ENCODE results near the gene WDFY1. TPM values are rescaled to one million over a fixed set of nuclear protein-coding genes. Genes with fewer than 3 reads are reported as not detected.

WDFY1 gene
- total RNA-seq, 2 experiments from 2014 or later: 41.1 to 41.5 TPM

- ChIA-PET CTCF (interaction anchor here (1.2 to 3.2 kb wide), 3 partner anchors 8 to 13 kb away, joined by 3 to 9 read pairs (median 7); no protein-coding TSS in a partner anchor), POLR2A (no interaction called here)
- DNase-seq: no peak
- H3K36me3 Mint-ChIP-seq (ENCODE audit: low read depth): peaks cover 6% of the 10 kb centered on the region
- H3K9me3 Mint-ChIP-seq: no peaks in the 10 kb centered on the region
- TF ChIP-seq CTCF (IDR thresholded peaks at IDR 0.05): no peak
- no peak for ATAC-seq (ENCODE audit: poor library complexity)
- Histone ChIP-seq H3K27me3 (ENCODE audit: control insufficient read depth in 1 of 2, insufficient read depth in 2 of 2, low read length in 2 of 2) (no peaks in the 10 kb centered on the region), H3K36me3 (ENCODE audit: insufficient read depth, low read length) (no peaks in the 10 kb centered on the region), H3K4me3 (ENCODE audit: low read length) (no peak overlapping the region), H3K27ac (ENCODE audit: low read depth in 1 of 2, low read length in 2 of 2) (no peak overlapping the region), H3K4me1 (ENCODE audit: insufficient read depth, low read length) (no peaks in the 10 kb centered on the region), H3K9me3 (ENCODE audit: control insufficient read depth in 1 of 2, insufficient read depth in 1 of 2, low read length in 2 of 2) (no peaks in the 10 kb centered on the region)
- H3K27me3 Mint-ChIP-seq: no peaks in the 10 kb centered on the region
- H3K4me3 Mint-ChIP-seq: no peak overlapping the region
- H3K4me1 Mint-ChIP-seq (ENCODE audit: low read depth): no peaks in the 10 kb centered on the region
- no peak overlapping the region for H3K27ac Mint-ChIP-seq
- intact Hi-C loops (cut with DNase I, micrococcal nuclease): no loop called here
These were observed 35.2 kb upstream of the WDFY1 start for GRCh38 chr2:223980397-223980735.

DNA sequence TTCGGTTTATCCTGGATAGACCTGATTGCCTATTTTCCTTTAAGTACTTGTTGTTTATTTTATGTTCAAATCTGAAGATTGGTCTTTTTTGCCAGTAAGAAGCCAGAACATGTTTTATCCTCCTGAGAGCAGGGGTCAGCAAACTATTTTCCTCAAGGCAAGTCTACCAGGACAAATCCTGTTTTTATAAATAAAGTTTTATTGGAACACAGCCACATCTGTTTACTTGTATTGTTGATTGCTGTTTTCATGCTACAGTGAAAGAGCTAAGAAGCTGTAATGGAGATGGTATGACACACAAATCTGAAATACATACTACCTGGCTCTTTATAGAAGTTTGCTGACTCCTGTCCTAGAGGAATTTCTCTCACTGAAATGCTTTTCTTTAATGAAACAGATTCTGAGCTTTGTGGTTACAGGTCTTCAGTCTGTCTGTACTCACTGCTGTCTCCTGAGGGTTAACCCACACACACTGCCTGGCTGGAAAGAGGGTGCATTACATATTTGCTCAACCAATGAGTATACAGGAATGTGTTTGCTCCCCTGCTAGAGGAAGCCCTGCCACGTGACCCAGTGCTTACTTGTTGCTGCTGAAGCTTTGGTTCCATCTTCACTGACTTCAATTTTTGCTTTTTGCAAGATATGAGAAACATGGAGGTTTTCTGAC, 34.7 kb upstream of the WDFY1 start:
- intact Hi-C loops (cut with DNase I, micrococcal nuclease): loop anchor here in 1 of 2 experiments (10.0 kb wide), 1 partner anchor 795 kb away; no protein-coding TSS in a partner anchor
- Mint-ChIP-seq H3K27me3 (no peaks in the 10 kb centered on the region), H3K9me3 (no peaks in the 10 kb centered on the region), H3K4me1 (ENCODE audit: low read depth) (no peaks in the 10 kb centered on the region), H3K36me3 (ENCODE audit: low read depth) (peaks cover 6% of the 10 kb centered on the region), H3K27ac (no peak overlapping the region), H3K4me3 (no peak overlapping the region)
- Histone ChIP-seq H3K27ac (ENCODE audit: low read depth in 1 of 2, low read length in 2 of 2) (no peak overlapping the region), H3K9me3 (ENCODE audit: control insufficient read depth in 1 of 2, insufficient read depth in 1 of 2, low read length in 2 of 2) (no peaks in the 10 kb centered on the region), H3K27me3 (ENCODE audit: control insufficient read depth in 1 of 2, insufficient read depth in 2 of 2, low read length in 2 of 2) (no peaks in the 10 kb centered on the region), H3K4me1 (ENCODE audit: insufficient read depth, low read length) (no peaks in the 10 kb centered on the region), H3K4me3 (ENCODE audit: low read length) (no peak overlapping the region), H3K36me3 (ENCODE audit: insufficient read depth, low read length) (no peaks in the 10 kb centered on the region)
- DNase-seq: no peak
- TF ChIP-seq CTCF (IDR thresholded peaks at IDR 0.05): no peak
- POLR2A ChIA-PET: no interaction called here
- CTCF ChIA-PET: interaction anchor here (1.9 to 3.2 kb wide), 2 partner anchors 10 to 14 kb away, joined by 7 to 9 read pairs; no protein-coding TSS in a partner anchor
- ATAC-seq (ENCODE audit: poor library complexity): no peak

GRCh38 chr2:223978451-223978850, 33.3 kb upstream of the WDFY1 start:
- ATAC-seq (ENCODE audit: poor library complexity) (no peak), DNase-seq (no peak)
- no peaks in the 10 kb centered on the region for H3K27me3 ChIP-seq (ENCODE audit: control insufficient read depth in 1 of 2, insufficient read depth in 2 of 2, low read length in 2 of 2)
- no peaks in the 10 kb centered on the region for H3K4me1 Mint-ChIP-seq (ENCODE audit: low read depth)
- ChIA-PET POLR2A (no interaction called here), CTCF (interaction anchor here (0.7 kb wide), 1 partner anchor 8 kb away, joined by 3 read pairs; no protein-coding TSS in a partner anchor)
- no peaks in the 10 kb centered on the region for H3K9me3 ChIP-seq (ENCODE audit: control insufficient read depth in 1 of 2, insufficient read depth in 1 of 2, low read length in 2 of 2)
- no peaks in the 10 kb centered on the region for H3K27me3 Mint-ChIP-seq
- H3K9me3 Mint-ChIP-seq: no peaks in the 10 kb centered on the region
- no peak overlapping the region for H3K4me3 ChIP-seq (ENCODE audit: low read length)
- no peak for TF ChIP-seq CTCF (IDR thresholded peaks at IDR 0.05)
- H3K36me3 ChIP-seq (ENCODE audit: insufficient read depth, low read length): no peaks in the 10 kb centered on the region
- no peak overlapping the region for H3K27ac ChIP-seq (ENCODE audit: low read depth in 1 of 2, low read length in 2 of 2)
- H3K27ac Mint-ChIP-seq: no peak overlapping the region
- no peak overlapping the region for H3K4me3 Mint-ChIP-seq
- intact Hi-C loops (cut with DNase I, micrococcal nuclease): loop anchor here in 1 of 2 experiments (10.0 kb wide), 1 partner anchor 796 kb away; no protein-coding TSS in a partner anchor
- H3K36me3 Mint-ChIP-seq (ENCODE audit: low read depth): no peaks in the 10 kb centered on the region
- H3K4me1 ChIP-seq (ENCODE audit: insufficient read depth, low read length): no peaks in the 10 kb centered on the region

Data from CD4-positive, alpha-beta T cell (primary cell).